ENCODE results near the gene MIA2.
"Not testable (repeated sequence)": the region's sequence is repeated elsewhere in the genome, so short reads cannot be mapped to it uniquely, and the experiment has no call there.

The MIA2 gene

DNA sequence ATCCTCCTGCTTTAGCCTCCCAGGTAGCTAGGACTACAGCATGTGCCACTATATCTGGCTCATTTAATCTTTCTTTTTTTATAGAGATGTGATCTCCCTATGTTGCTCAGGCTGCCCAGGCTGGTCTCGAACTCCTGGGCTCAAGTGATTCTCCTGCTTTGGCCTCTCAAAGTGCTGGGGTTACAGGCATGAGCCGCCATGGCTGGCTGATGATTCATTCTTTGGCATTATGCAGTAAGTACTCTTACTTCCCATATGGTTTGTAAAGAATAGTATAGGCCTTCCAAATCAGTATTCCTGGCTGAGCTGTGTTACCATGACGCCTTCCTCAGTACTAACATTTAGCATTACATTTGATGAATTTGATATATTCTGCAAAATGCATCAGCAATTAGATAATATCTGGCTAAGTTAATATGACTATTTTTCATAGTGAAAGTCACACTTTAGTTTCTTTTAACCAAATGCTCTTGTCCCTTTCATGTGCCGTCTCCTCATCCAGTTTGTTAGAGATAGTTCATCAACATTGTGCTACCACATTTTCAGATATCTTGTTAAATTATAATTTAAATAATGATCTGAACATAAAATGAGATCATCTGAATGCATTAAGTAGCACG is 3.2 kb upstream of the MIA2 start:
- no peak for DNase-seq

DNA sequence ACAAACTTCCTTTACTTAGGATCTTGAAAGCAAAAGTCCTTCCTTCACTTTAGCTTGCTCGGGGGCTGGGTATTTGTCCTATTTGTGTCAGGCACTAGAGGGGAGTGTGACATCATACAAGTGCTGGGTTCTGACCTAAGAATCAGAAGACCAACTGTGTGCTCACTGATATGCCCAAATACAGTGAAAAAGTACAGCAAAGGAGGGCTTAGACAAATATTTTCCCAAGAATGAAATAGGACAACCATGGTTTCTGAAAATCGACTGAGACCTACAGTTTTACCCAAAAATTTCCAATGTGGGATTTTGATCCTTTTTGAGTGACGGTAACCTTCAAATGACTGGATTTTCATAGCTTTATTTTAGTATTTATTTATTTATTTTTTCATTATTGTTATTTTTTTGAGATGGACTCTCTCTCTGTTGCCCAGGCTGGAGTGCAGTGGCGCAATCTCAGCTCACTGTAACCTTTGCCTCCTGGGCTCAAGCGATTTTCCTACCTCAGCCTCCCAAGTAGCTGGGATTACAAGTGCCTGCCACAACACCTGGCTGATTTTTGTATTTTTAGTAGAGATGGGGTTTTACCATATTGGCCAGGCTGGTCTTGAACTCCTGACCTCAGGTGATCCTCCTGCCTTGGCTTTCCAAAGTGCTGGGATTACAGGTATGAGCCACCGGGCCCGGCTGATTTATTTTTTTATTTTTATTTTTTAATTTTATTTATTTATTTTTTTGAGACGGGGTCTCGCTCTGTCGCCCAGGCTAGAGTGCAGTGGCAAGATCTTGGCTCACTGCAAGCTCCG is 1.8 kb upstream of the MIA2 start:
- peak; percentile 65 for DNase-seq

DNA sequence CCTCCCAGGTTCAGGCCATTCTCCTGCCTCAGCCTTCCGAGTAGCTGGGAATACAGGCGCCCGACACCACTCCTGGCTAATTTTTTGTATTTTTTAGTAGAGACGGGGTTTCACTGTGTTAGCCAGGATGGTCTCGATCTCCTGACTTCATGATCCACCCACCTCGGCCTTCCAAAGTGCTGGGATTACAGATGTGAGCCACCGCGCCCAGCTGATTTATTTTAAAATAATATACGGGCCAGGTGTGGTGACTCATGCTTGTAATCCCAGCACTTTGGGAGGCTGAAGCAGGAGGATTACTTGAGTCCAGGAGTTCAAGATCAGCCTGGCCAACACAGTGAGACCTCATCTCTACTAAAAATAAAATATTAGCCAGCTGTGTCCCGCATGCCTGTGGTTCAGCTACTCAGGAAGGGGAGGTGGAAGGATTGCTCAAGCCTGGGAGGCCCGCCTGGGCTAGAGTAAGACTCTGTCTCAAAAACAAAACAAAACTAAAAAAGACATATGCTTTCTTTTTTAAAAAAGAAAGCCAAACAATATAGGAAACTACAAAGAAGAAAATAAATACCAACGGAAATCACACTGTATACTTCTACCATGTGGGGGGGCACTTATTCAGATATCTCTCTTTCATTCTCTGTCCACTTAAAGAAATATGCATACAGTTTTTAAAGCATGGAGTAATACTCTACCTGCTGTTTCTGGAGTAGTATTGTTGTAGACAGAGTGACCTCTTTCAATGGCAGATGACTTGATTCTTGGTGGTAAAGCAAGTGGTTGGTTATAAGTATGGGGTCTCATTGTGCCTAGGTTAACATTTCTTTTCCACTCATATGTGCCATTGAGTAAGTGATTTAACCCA is 930 bp upstream of the MIA2 start:
- peak; percentile 29 for DNase-seq

DNA sequence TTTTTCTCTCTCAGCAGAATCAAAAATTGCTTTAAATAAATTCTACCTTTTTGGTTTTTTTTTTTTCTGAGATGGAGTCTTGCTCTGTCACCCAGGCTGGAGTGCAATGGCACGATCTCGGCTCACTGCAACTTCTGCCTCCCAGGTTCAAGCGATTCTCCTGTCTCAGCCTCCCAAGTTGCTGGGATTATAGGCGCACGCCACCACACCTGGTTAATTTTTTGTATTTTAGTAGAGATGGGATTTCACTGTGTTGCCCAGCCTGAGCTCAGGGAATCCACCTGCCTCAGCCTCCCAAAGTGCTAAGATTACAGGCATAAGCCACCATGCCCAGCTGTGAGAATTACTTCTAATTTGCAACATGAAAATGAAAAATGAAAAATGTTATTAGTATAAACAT is 1.3 kb downstream of the MIA2 start:
- not testable (repeated sequence) for DNase-seq

DNA sequence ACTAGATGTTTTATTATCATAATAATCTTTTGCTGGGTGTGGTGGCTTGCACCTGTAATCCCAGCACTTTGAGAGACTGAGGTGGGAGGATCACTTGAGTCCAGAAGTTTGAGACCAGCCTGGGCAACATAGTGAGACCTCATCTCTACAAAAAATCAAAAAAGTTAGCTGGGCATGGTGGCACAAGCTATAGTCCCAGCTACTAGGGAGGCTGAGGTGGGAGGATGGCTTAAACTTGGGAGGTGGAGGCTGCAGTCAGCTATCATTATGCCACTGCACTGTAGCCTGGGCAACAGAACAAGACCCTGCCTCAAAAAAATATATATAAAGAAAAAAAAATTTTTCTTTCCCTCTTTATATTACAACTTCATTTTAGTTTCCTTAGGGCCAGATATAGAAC is 1.8 kb downstream of the MIA2 start:
- DNase-seq = not testable (repeated sequence)

DNA sequence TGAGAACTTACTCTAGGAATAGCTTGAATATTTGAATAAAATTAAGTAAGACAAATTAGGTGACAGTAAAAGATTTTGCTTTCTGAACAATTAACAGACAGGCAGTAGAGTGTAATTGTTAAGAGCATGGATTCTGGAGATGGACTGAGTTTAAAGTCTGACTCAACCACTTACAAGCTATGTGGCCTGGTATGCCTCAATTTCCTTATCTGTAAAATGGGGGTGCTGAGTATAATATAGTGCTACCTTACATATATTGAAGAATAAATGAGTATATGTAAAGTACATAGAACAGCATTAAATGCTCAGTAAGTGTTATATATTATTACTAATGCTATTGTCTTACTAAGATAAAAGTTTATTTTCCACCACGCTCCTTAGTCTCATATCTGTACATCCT is 7.1 kb downstream of the MIA2 start:
- DNase-seq = no peak

DNA sequence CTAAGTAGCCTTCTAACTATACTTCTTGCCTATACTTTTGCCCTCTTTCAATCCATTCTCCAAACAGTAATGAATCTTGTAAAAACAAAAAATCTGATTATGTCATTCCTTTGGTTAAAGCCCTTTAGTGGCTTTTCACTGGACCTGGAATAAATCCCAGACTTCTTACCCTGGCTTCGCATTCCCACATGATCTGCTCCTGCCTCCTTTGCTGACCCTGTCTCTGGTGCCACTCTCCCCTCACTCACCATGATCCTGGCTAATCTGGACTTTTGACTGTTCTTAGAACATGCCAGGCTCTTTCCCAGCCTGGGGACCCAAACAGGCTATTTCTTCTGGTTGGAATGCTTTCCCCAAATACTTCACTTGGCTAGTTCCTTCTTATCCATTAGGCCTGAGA is 7.9 kb downstream of the MIA2 start:
- no peak for DNase-seq

DNA sequence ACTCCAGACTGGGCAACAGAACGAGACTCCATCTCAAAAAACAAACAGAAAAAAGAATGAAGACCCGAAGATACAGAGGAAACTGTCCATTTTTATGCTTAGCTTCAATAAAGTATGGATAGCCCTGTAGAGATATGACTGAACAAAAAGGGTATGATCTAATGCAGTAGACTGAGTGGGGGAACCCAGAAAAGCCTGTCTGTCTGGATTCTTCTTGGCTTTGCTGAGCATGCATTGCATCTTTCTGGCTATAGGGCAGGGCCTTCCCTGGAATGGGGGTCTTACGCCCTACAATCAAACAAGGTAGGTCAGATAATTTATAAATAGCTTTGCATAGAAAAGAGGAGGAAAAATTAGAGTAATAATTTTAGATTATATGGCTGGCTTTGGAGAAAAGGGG is 10.1 kb downstream of the MIA2 start:
- no peak for DNase-seq

DNA sequence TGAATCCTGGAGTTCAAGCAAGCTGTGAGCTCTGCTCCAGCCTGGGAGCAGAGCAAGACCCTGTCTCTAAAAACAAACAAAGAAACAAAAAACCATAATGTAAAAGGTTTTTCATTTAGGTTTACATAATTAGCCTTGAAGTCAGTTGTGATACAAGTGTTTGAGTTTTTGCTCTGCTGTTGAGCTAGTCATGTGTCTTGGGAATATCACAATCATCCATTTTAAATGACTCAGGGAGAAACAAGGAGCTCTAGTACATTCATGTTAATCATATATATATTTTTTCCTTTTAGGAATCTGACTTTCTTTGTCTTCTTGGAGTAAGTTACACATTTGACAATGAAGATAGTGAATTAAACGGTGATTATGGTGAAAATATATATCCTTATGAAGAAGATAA is 12.9 kb downstream of the MIA2 start:
- DNase-seq = no peak

DNA sequence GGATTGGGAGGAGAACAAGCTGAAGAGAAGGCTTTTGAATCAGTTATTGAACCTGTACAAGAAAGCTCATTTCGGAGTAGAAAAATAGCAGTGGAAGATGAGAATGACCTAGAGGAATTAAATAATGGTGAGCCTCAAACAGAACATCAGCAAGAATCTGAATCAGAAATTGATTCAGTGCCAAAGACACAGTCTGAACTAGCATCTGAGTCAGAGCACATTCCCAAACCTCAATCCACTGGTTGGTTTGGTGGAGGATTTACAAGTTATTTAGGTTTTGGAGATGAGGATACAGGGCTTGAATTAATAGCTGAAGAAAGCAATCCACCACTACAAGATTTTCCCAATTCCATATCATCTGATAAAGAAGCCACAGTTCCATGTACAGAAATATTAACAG is 13.5 kb downstream of the MIA2 start:
- DNase-seq = no peak

DNA sequence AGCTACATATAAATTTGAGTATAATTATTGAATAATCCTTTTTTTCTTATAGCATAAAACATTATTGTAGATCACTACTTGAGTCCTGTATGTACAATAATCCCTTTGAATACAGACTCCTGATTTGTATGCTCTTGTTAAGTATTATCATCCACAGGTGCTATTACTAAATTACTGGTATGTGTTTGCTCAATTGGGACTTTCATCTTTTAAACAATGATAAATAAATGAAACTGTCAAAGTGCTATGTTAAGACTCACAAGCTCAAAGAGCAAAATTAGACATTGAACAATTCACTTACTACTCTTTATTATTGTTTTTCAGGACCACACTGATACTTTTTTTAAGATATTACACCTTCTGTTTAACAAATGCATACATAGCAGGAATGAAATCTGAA is 17.8 kb downstream of the MIA2 start:
- DNase-seq = no peak

DNA sequence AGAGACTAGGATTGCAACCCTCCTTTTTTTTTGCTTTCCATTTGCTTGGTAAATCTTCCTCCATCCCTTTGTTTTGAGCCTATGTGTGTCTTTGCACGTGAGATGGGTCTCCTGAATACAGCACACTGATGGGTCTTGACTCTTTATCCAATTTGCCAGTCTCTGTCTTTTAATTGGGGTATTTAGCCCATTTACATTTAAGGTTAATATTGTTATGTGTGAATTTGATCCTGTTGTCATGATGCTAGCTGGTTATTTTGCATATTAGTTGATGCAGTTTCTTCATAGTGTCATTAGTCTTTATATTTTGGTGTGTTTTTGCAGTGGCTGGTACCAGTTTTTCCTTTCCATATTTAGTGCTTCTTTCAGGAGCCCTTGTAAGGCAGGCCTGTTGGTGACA is 23.7 kb downstream of the MIA2 start:
- not testable (repeated sequence) for DNase-seq

DNA sequence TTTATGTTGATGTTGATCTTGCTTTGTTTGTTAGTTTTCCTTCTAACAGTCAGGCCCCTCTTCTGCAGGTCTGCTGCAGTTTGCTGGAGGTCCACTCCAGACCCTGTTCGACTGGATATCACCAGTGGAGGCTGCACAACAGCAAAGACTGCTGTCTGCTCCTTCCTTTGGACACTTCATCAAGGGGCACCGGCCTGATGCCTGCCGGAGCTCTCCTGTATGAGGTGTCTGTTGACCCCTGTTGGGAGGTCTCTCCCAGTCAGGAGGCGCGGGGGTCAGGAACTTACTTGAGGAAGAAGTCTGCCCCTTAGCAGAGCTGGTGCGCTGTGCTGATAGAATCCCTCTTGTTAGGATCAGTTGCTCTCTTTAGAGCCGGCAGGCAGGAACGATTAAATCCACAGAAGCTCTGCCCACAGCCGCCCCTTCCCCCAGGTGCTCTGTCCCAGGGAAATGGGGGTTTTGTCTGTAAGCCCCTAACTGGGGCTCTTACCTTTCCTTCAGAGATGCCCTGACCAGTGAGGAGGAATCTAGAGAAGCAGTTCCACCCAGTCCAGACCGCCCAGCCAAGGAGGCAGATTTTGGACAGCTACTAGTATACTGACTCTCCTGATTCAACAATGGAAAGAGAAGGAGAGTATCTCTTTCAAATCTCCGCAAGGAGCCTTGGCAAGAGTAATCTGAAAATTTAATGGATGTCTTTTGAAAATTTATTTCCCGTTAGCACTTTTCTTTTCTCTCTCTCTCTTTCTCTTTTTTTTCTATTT is 25.2 kb downstream of the MIA2 start:
- no peak for DNase-seq

DNA sequence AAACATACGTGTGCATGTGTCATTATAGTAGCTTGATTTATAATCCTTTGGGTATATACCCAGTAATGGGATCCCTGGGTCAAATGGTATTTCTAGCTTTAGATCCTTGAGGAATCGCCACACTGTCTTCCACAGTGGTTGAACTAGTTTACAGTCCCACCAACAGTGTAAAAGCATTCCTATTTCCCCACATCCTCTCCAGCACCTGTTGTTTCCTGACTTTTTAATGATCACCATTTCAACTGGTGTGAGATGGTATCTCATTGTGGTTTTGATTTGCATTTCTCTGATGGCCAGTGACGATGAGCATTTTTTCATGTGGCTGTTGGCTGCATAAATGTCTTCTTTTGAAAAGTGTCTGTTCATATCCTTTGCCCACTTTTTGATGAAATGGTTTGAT is 26.4 kb downstream of the MIA2 start:
- not testable (repeated sequence) for DNase-seq

DNA sequence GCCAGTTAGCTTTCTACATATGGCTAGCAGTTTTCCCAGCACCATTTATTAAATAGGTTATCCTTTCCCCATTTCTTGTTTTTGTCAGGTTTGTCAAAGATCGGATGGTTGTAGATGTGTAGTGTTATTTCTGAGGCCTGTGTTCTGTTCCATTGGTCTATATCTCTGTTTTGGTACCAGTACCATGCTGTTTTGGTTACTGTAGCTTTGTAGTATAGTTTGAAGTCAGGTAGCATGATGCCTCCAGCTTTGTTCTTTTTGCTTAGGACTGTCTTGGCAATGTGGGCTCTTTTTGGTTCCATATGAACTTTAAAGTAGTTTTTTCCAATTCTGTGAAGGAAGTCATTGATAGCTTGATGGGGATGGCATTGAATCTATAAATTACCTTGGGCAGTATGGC is 28.5 kb downstream of the MIA2 start:
- not testable (repeated sequence) for DNase-seq

DNA sequence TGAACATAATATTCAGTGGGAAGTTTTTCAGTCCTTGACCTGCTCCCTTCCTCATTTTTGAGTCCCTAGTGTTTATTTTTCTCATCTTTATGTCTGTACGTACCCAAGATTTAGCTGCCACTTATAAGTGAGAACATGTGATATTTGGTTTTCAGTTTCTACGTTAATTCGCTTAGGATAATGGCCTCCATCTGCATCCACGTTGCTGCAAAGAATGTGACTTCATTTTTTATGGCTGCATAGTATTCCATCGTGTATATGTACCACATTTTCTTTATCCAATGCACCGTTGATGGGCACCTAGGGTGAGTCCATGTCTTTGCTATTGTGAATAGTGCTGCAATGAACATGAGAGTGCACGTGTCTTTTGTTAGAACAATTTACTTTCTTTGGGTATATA is 30.3 kb downstream of the MIA2 start:
- no peak for DNase-seq

DNA sequence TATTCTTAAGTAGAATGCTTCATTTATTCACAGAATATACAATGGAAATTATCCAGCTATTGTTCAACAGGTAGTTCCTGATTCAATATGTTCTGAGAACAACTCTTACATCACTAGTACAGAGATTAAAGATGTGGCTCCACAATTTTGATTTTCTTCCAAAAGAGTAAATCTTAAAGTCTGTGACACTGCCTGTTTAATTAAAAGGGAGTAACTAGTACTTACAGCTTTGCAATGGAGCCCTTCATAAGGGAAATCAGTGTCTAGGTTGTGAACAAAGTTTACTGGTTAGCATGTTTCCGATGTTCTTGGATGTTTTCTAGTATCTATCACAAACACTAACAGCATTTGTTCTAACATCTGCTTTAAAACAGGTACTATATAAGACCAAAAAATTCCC is 30.8 kb downstream of the MIA2 start:
- DNase-seq = no peak

DNA sequence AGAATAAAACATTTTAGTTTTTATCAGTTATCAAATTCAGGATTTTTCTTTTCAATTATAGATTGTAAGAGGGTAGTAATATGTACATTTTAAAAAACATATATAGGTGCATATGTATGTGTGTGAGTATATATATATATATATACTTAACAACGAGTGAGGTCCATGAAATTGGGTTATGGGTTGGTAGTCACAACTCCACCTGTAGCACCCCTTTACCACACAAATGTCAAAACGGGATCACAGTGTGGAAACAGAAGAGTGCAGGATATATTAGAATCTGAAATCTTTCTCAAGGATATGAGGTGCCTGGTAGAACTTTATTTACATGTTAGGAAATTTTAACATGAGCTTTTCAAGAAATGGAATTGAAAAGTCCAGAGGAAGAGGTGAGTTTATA is 31.3 kb downstream of the MIA2 start:
- DNase-seq = no peak

DNA sequence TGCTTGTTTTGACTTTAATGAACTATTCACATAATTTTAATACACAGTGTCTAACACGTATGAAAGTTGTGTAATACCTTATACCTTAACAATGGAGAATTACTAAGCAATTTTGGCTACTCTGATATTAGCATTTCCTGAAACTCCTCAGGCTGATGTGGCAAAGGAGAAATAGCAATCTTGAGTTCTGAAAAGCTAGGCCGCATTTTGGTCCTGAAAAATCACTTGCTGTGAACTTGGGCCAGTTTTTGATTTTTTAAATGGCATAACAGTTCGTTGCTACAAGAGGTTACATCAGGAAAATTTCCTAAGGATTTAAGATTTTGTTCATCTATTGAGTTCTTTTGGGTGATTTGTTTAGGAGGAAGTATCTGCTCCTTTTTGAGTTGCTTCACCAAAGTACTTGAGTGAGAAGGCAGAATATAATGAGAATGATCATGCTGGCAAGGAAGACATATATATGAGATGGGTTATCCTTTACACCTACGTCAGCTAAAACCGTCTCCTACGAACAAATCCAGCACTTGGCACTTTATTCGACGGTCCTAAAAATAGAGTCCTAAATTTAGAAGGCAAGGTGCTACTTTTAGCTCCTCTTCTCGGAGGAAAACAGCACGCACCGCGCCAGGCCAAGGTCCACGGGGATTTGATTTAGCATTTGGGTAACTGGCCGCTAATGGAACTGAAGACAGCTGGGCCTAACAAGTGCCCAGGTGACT is 32.2 kb downstream of the MIA2 start:
- DNase-seq = no peak

DNA sequence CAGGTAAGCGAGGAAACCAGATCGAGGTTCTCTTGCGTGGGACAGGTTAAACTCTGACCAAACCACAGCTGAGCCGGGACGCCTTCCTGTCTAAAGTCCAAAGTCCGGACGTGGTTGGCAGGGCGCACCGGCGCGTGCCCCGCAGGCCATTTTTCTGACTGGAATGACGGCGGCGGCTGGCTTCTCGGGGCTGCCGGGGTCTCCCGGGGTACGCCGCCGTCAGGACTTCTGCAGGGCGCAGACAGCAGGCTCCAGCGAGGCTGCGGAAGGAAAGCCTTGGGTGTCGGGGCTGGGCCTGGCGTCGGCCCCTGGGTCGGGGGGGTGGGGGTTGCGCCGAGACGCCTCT is 32.8 kb downstream of the MIA2 start:
- no peak for DNase-seq

DNA sequence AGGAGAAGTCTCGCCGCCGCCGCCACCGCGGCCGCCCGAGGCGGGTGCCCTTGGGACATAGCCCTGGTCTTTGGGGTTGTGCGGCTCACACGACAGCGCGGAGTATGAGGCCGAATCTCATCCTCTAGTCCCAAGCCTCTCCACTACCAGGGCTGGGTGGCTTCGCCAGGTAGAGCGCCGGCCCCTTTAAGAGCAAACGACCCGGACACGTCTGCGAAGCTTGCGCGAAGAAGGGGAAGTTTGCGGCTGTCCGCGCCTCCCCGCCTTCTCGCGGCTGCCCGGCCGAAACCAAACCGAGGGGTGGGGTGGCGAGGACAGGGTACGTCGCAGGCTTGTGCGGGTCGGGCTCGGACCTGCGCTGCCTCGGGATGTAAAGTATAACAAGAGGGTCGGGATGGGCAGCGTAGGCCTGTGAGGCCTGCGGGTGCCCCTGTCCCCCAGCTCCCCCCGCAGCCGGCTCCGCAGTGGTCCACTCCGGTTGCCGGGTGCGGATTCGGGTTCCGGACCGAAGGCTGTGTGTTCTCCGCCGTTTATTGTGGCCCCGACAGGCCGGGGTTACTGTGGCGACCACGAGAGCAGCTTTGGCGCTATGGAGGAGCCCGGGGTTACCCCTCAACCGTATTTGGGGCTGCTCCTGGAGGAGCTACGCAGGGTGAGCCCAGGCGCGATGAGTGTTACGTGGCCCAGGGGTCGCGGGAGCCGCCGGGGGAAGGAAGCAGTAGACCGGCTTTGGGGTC is 33.3 kb downstream of the MIA2 start:
- DNase-seq = peak; percentile 85

DNA sequence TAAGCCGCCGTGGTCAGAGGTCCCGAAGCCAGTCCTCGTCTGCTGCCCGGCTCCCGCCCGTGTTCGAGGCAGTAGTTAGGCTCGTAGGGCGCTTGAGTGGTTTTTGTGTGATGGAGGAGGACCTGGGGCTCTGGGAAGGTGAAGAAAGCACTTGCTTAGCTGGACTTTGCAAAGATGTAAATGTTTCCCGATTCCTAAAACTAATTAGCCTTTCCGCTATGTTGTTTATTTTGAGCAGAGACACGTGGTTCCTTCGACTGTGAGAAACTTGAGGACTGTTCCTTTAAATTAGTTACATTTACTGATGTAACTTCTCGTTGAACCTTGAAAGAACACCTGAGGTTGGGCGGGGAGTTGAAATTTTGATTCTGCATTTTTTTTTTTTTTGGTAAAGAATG is 33.9 kb downstream of the MIA2 start:
- DNase-seq = peak; percentile 43
